GM12878 (cell line): ENCODE results near the gene LYG1. TPM values are rescaled to one million over a fixed set of nuclear protein-coding genes. Genes with fewer than 3 reads are reported as not detected.
A peak's percentile ranks its signal among the peaks of the same experiment; 100 is the strongest.

Source experiments
- ATF7 ChIP-seq: fragments of 450-650 bp; IDR thresholded peaks from 2 replicates; pipeline ENCODE4 v1.6.1; 2016; ENCODE audit warnings: low read depth, mild to moderate bottlenecking
- BCL11A ChIP-seq: IDR thresholded peaks from 2 replicates; pipeline ENCODE4 v1.6.1; 2011; ENCODE audit warnings: low read depth, low read length
- CEBPZ ChIP-seq: fragments of 150-350 bp; IDR thresholded peaks from 2 replicates; pipeline ENCODE4 v1.6.1; 2016; ENCODE audit warnings: low read depth, low read length
- DPF2 ChIP-seq: fragments of 450-650 bp; IDR thresholded peaks from 2 replicates; pipeline ENCODE4 v1.6.1; 2017; ENCODE audit warnings: mild to moderate bottlenecking
- E2F4 ChIP-seq: IDR thresholded peaks from 2 replicates; pipeline ENCODE4 v1.6.1; 2012; ENCODE audit warnings: low read depth, low read length, improper control_type of control experiment
- EP300 ChIP-seq, 2 experiments: fragments of 150-350 bp in 1 of 2; IDR thresholded peaks; 2 replicates each; pipeline ENCODE4 v1.6.1; 2011 to 2012; ENCODE audit warnings: low read depth in 2 of 2, low read length in 2 of 2, borderline replicate concordance in 1 of 2, improper control_type of control experiment in 1 of 2, inconsistent platforms in 1 of 2; ENCODE audit not compliant: control insufficient read depth in 1 of 2
- ETV6 ChIP-seq, 2 experiments: fragments of 450-650 bp in 1 of 2; IDR thresholded peaks in 1 of 2; conservative IDR thresholded peaks in 1 of 2; 2 replicates each; pipeline ENCODE4 v1.6.1; 2014; ENCODE audit warnings: antibody characterized with exemption in 1 of 2, borderline replicate concordance in 1 of 2, low read depth in 1 of 2, mild to moderate bottlenecking in 1 of 2, moderate library complexity in 1 of 2
- IKZF2 ChIP-seq, 2 experiments: fragments of 450-650 bp; IDR thresholded peaks; 2 replicates each; pipeline ENCODE4 v1.6.1; 2017; ENCODE audit warnings: mild to moderate bottlenecking in 2 of 2, moderate library complexity in 2 of 2
- KDM1A ChIP-seq: fragments of 200-600 bp; sonication (generic); IDR thresholded peaks from 2 replicates; pipeline ENCODE4 v1.6.1; 2016; ENCODE audit warnings: borderline replicate concordance
- NFIC ChIP-seq: IDR thresholded peaks from 2 replicates; pipeline ENCODE4 v1.6.1; 2012; ENCODE audit warnings: low read depth, mild to moderate bottlenecking, inconsistent platforms, low read length, moderate library complexity
- RCOR1 ChIP-seq: conservative IDR thresholded peaks from 2 replicates; pipeline ENCODE4 v1.6.1; 2012; ENCODE audit warnings: low read depth, low read length, improper control_type of control experiment
- TCF7 ChIP-seq: IDR thresholded peaks from 2 replicates; pipeline ENCODE4 v1.6.1; 2014; ENCODE audit warnings: antibody characterized with exemption, borderline replicate concordance
- ZBED1 ChIP-seq: IDR thresholded peaks from 2 replicates; pipeline ENCODE4 v1.6.1; 2016; ENCODE audit warnings: borderline replicate concordance
- ZNF687 ChIP-seq: fragments of 450-650 bp; IDR thresholded peaks from 2 replicates; pipeline ENCODE4 v1.6.1; 2017; ENCODE audit warnings: mild to moderate bottlenecking, moderate library complexity
- polyA plus RNA-seq, 11 experiments: library from polyadenylated mRNA; depleted of rRNA in 4 of 11; unstranded in 6 of 11; stranded (reverse) in 5 of 11; fragments of >200 nt; fragmentation: Nextera tagmentation in 4 of 11; fragmentation: Illumina TruSeq in 1 of 11; extraction: Ambion mirVana in 4 of 11; extraction: Trizol in 1 of 11; gene quantifications; 1 replicate in 1 of 11; 2 replicates in 10 of 11; pipeline versions ENCODE4 v1.2.1 to v1.2.3, GENCODE V29; 2011 to 2016; ENCODE audit warnings: inconsistent platforms in 2 of 11, missing spikeins in 2 of 11, low read depth in 1 of 11
- total RNA-seq, 4 experiments: library from RNA; depleted of rRNA in 3 of 4; stranded (reverse); fragments of >200 nt in 3 of 4; fragmentation: Illumina TruSeq in 1 of 4; extraction: Trizol in 1 of 4; gene quantifications; 2 replicates each; pipeline versions ENCODE4 v1.2.1 to v1.2.3, GENCODE V29; 2013 to 2021
- TF ChIP-seq, protein P1 (sequence below): IDR thresholded peaks from 2 replicates; pipeline ENCODE4 v1.6.1; 2012; ENCODE audit warnings: low read depth, low read length, improper control_type of control experiment

Gene LYG1
- total and polyA plus RNA-seq, 10 of the 15 experiments (the other 5 are each of a cell fraction or from before 2014, with no cell fraction given), result 0.27 to 1.3 (median 0.79) TPM; not detected in 1

DNA sequence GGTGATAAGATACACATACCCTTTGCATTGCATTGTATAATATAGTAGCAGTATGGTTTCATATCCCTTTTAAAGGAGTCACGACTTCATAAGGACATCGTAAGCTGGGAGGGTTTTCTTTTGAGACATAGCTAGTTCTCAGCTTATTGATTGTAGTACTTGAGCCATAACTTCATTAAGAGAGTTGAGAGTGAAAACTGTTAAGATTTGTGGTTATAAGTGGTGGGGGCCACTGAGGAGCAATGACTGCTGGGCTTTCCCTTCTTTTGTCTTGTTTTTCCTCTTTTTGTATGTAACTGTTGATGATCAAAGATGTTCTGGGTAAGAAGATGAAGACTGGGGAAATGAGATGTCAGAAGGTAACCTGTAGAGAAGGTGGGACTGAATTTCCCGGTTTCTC is 47.2 kb upstream of the LYG1 start (continued):
- TF ChIP-seq ZNF687 (0 out of 2 replicates have a peak, but pooled peaks have one; percentile 12), ZBED1 (peak; percentile 74; the same call in 1 of the 2 replicates), CEBPZ (no peak), TCF7 (0 out of 2 replicates have a peak, but pooled peaks have one; percentile 19), EP300 (IDR thresholded peaks at IDR 0.05; ENCODE audit: borderline replicate concordance in 1 of 2, control insufficient read depth in 1 of 2, low read depth in 2 of 2, low read length in 2 of 2) (peak; percentile 19 to 23; a peak in 2 of 4 replicates), E2F4 (no peak), NFIC (peak; percentile 47; the same call in 1 of the 2 replicates), RCOR1 (0 out of 2 replicates have a peak, but pooled peaks have one; percentile 57), KDM1A (no peak), ETV6 (conservative IDR thresholded peaks at IDR 0.05 in 1 of 2, IDR thresholded peaks at IDR 0.05 in 1 of 2; ENCODE audit: borderline replicate concordance in 1 of 2, low read depth in 1 of 2) (no peak), BCL11A (peak; percentile 15; the same call in 1 of the 2 replicates), IKZF2 (IDR thresholded peaks at IDR 0.05) (peak in 1 of 2 experiments; percentile 51; a peak in 2 of 4 replicates), ATF7 (peak; percentile 33; the same call in 1 of the 2 replicates), DPF2 (peak; percentile 36; the same call in 1 of the 2 replicates)
- TF ChIP-seq, protein P1, sequence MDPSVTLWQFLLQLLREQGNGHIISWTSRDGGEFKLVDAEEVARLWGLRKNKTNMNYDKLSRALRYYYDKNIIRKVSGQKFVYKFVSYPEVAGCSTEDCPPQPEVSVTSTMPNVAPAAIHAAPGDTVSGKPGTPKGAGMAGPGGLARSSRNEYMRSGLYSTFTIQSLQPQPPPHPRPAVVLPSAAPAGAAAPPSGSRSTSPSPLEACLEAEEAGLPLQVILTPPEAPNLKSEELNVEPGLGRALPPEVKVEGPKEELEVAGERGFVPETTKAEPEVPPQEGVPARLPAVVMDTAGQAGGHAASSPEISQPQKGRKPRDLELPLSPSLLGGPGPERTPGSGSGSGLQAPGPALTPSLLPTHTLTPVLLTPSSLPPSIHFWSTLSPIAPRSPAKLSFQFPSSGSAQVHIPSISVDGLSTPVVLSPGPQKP, result no peak
